GM10266 (cell line): Measurements from ENCODE around the gene KLF16.
A peak's percentile ranks its signal among the peaks of the same experiment; 100 is the strongest.

ENCODE experiments used
- DNase-seq: peaks from one replicate; pipeline ENCODE4 v3.0.0; 2012; ENCODE audit errors: extremely low spot score
- TF ChIP-seq, protein P1 (sequence below): IDR thresholded peaks from 2 replicates; pipeline ENCODE4 v1.5.1; 2012; ENCODE audit warnings: mild to moderate bottlenecking, low read depth; ENCODE audit not compliant: control insufficient read depth, insufficient read depth; ENCODE audit errors: missing control alignments

Gene KLF16

DNA sequence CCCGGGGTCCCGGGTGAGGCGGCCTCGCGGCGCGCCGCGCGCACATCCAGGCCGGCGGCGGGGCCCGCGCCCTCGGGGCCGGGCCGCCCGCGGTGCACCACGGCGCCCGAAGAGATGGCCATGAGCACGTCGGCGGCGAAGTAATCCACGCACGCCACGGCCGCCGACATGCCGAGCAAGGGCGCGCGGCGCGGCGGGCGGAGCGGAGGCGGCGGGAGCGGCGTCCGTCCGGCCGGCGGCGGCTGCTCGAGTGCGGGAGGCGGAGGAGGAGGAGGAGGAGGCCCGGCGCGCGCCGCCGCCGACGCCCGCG, at the start of gene KLF16:
TSS of gene KLF16 (minus strand) at position 252 of the 310 bp plus-strand sequence. CDS start at position 170, 82 bp downstream.
- TF ChIP-seq, protein P1, sequence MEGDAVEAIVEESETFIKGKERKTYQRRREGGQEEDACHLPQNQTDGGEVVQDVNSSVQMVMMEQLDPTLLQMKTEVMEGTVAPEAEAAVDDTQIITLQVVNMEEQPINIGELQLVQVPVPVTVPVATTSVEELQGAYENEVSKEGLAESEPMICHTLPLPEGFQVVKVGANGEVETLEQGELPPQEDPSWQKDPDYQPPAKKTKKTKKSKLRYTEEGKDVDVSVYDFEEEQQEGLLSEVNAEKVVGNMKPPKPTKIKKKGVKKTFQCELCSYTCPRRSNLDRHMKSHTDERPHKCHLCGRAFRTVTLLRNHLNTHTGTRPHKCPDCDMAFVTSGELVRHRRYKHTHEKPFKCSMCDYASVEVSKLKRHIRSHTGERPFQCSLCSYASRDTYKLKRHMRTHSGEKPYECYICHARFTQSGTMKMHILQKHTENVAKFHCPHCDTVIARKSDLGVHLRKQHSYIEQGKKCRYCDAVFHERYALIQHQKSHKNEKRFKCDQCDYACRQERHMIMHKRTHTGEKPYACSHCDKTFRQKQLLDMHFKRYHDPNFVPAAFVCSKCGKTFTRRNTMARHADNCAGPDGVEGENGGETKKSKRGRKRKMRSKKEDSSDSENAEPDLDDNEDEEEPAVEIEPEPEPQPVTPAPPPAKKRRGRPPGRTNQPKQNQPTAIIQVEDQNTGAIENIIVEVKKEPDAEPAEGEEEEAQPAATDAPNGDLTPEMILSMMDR, result no peak
- peak; percentile 56 for DNase-seq

DNA sequence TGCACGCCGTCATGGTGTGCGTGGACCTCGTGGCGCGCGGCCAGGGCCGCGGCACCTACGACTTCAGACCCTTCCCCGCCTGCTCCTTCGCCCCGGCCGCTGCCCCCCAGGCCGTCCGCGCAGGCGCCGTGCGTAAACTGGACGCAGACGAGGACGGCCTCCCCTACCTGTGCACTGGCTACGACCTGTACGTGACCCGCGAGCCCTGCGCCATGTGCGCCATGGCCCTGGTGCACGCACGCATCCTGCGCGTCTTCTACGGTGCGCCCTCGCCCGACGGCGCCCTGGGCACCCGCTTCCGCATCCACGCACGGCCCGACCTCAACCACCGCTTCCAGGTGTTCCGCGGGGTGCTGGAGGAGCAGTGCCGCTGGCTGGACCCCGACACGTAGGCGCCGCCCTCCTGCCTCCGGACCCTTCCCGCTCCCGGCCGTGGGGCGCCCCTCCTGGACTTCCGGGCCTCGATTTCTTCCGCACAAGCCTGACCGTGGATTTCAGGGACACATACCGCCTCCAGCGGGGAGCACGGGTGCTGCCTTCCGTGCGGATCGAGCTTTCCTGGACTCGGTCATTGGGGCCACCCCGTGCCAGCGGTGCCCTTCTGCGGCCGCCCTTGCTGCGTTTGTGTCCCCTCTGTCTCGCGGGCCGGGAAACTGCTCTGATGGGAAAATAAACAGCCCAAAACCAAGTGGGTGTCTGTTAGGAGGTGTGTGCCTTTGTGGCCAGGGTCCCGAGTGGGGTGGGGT, 49.6 kb upstream of the KLF16 start:
- TF ChIP-seq, protein P1, result no peak
- DNase-seq, result no peak

DNA sequence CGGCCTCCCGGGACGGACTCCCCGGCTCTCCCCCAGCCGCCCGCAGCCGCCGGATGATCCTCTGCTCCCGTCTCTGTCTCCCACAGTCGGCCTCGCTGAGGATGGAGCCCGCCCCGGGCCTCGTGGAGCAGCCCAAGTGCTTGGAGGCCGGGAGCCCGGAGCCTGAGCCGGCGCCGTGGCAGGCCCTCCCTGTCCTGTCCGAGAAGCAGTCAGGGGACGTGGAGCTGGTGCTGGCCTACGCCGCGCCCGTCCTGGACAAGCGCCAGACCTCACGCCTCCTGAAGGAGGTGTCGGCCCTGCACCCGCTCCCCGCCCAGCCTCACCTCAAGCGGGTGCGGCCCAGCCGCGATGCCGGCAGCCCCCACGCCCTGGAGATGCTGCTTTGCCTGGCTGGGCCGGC, 48.6 kb upstream of the KLF16 start:
- TF ChIP-seq, protein P1, result no peak

DNA sequence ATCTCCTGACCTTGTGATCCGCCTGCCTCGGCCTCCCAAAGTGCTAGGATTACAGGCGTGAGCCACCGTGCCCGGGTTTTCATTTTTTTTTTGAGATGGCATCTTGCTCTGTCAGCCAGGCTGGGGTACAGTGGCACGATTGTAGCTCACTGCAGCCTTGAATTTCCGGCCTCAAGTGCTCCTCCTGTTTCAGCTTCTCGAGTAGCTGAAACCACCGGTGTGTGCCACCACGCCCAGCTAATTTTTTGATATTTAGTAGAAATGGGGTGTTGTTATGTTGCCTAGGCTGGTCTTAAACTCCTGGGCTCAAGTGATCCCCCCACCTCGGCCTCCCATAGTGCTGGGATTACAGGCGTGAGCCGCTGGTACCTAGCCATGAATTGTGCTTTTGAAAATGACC, 47.7 kb upstream of the KLF16 start:
- DNase-seq, result no peak
- TF ChIP-seq, protein P1, result no peak

More for the DNA sequence above, 48.6 kb upstream of the KLF16 start:
- DNase-seq, result no peak

DNA sequence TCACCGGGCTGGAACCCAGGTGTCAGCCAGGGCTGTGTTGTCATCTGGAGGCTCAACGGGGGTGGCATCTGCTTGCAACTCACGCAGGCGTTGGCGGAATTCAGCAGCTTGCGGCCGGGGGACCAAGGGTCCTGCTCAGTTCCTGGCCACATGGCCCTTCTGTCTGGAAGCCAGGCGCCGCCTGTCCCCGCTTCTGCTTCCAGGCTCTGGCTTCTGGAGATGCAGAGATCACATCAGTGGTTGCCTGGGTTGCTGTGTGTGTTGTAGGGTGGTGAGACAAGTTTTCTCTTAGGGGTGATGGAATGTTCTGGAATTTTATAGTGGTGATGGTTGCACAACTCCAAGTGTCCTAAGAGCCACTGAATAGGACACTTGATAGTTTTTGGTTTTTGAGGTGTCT, 46.8 kb upstream of the KLF16 start:
- no peak for DNase-seq
- TF ChIP-seq, protein P1, result no peak

DNA sequence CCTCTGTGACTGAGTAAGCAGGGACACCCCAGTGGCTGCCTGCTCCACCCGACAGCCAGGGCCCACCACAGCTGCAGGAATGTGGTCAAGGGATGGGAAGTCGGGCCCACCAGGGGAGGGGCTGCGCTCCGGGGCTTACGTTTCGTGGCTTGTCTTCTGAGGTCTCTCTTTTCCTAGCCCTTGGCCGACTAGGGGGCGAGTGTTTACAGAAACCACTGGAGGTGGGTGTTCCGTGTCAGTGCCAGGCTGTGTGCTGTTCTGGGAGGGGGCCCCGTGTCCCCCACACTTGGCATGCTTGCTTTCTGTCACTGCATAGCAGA, 46.3 kb upstream of the KLF16 start:
- DNase-seq, result no peak
- TF ChIP-seq, protein P1, result no peak

DNA sequence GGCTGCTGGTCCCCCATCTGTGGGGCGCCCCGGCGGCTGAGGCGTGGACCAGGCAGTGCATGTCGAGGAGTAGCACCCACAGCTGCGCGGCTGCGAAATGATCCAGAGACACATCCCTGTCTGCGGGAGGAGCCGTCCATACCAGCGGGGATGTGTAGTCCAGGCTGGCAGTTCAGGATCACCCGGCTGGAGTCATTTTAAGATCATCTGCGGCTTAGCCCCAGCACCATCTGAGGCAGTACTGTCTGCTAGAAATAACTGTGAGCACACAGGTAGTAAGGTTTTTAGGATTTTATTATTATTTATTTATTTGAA, 44.9 kb upstream of the KLF16 start:
- TF ChIP-seq, protein P1, result no peak
- DNase-seq, result no peak
